Measurements from ENCODE around the gene SNX14.
A peak's percentile ranks its signal among the peaks of the same experiment; 100 is the strongest.
"Not testable (repeated sequence)": the region's sequence is repeated elsewhere in the genome, so short reads cannot be mapped to it uniquely, and the experiment has no call there.

Gene SNX14

GRCh38 chr6:85551264-85551663, 42.4 kb downstream of the SNX14 start:
- TF ChIP-seq ZFX (IDR thresholded peaks at IDR 0.05; ENCODE audit: borderline replicate concordance), result no peak
- TF ChIP-seq CTCF (IDR thresholded peaks at IDR 0.05), result no peak
- 0 out of 2 replicates have a peak overlapping the region, but pooled peaks have one; percentile 0 for H3K27ac ChIP-seq

GRCh38 chr6:85547719-85548118, 45.9 kb downstream of the SNX14 start:
- TF ChIP-seq CTCF (IDR thresholded peaks at IDR 0.05), result no peak
- no peak for TF ChIP-seq ZFX (IDR thresholded peaks at IDR 0.05; ENCODE audit: borderline replicate concordance)
- H3K27ac ChIP-seq, result no peak overlapping the region

- no peak for TF ChIP-seq CTCF (IDR thresholded peaks at IDR 0.05)
- no peak for TF ChIP-seq ZFX (IDR thresholded peaks at IDR 0.05; ENCODE audit: borderline replicate concordance)
- no peak overlapping the region for H3K27ac ChIP-seq
Observed at GRCh38 chr6:85544776-85545175, 48.9 kb downstream of the SNX14 start.

GRCh38 chr6:85537055-85537494, 56.6 kb downstream of the SNX14 start:
- H3K27ac ChIP-seq, result no peak overlapping the region
- peak; percentile 86 for TF ChIP-seq CTCF (IDR thresholded peaks at IDR 0.05)
- TF ChIP-seq ZFX (IDR thresholded peaks at IDR 0.05; ENCODE audit: borderline replicate concordance), result no peak

- not testable (repeated sequence) for H3K27ac ChIP-seq
Observed at GRCh38 chr6:85524281-85524680, 69.4 kb downstream of the SNX14 start.

GRCh38 chr6:85516168-85516567, 77.5 kb downstream of the SNX14 start:
- no peak for TF ChIP-seq ZFX (IDR thresholded peaks at IDR 0.05; ENCODE audit: borderline replicate concordance)
- TF ChIP-seq CTCF (IDR thresholded peaks at IDR 0.05), result no peak
- no peak overlapping the region for H3K27ac ChIP-seq

- no peak overlapping the region for H3K27ac ChIP-seq
- TF ChIP-seq ZFX (IDR thresholded peaks at IDR 0.05; ENCODE audit: borderline replicate concordance) (no peak), CTCF (IDR thresholded peaks at IDR 0.05) (no peak)
Observed at GRCh38 chr6:85506441-85507093, 87.1 kb downstream of the SNX14 start.
